GM18505 (cell line): ENCODE measurements around the gene SLC4A9.
"Not testable (repeated sequence)": the region's sequence is repeated elsewhere in the genome, so short reads cannot be mapped to it uniquely, and the experiment has no call there.

Experiments used
- ATAC-seq: cut with Tn5 transposase; IDR thresholded peaks from one replicate; pipeline ENCODE4 v1.9.1; 2021; ENCODE audit not compliant: unreplicated experiment
- POLR2A ChIP-seq: IDR thresholded peaks from 4 replicates; pipeline ENCODE4 v1.6.1; 2011; ENCODE audit warnings: borderline replicate concordance; ENCODE audit not compliant: insufficient read depth, insufficient read length; ENCODE audit errors: extremely low read depth

SLC4A9 gene

DNA sequence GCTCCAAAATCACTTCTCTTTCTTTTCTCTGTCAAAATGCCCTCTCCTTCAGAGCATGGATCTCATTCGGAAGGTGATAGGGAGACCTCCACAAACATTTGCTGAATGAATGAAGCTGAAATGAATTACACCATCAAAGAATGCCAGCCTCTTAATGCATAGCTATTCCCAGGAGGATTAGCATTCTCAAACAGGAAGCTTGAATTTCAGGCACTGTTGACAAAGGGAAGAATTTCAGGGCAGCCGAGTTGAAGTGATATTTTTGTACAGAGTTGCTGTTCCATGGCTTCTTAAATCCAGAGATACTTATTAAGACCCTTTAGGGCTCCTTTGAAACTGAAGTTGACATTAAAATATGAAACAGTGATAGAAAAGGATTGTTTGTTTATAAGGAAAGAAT is 32.4 kb upstream of the SLC4A9 start:
- ATAC-seq: no peak
- no peak for TF ChIP-seq POLR2A

DNA sequence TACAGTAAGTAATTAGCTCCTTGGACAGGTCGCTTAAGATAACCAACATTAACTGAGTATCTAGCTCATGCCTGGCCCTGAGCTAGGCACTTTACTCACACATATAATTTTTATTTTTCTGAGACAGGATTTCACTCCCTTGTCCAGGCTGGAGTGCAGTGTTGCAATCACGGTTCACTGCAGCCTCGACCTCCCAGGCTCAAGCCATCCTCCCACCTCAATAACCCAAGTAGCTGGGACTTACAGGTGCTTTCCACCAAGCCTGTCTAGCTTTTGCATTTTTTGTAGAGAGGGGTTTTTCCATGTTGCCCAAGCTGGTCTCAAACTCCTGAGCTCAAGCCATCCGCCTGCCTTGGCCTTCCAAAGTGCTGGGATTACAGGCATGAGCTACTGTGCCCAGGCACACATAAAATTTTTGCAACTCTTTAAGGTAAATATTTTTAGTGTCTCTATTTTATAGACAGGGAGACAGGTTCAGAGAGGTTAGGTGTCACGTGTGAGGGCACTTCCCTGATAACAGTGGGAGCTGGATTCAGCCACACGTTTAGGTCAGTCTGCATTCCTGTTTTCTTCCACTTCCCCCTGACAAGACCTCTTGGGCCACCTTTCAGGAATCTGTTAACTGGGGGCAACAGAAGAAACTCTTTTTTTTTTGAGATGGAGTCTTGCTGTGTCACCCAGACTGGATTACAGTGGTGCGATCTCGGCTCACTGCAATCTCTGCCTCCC is 31.8 kb upstream of the SLC4A9 start:
- ATAC-seq: no peak
- no peak for TF ChIP-seq POLR2A

DNA sequence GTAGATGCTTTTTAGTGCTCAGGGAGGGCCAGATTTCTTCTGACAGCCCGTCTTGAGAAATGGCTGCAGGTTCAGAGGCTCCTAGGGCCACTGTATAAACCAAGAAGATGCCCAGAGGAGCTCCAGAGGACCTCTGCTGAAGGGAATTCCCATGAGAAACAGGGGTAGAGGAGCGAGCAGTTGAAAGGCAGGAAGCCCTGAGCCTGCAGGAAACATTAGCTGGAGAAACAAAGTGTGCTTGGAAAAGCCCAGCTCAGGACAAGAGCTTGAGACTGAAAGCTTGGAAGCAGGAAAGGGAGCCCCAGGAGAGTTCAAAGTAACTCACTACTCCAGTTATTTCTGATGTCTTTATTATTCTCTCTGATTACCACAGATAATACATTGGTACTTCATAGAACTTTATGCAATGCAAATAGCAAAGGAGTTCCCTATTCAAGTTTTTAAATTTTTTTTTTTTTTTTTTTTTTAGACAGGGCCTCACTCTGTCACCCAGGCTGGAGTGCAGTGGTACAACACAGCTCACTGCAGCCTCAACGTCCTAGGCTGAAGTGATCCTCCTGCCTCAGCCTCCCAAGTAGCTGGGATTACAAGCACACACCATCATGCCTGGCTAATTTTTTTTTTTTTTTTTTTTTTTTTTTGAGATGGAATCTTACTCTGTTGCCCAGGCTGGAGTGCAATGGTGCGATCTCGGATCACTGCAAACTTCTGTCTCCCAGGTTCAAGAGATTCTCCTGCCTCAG is 30.1 kb upstream of the SLC4A9 start:
- ATAC-seq: no peak
- TF ChIP-seq POLR2A: no peak

DNA sequence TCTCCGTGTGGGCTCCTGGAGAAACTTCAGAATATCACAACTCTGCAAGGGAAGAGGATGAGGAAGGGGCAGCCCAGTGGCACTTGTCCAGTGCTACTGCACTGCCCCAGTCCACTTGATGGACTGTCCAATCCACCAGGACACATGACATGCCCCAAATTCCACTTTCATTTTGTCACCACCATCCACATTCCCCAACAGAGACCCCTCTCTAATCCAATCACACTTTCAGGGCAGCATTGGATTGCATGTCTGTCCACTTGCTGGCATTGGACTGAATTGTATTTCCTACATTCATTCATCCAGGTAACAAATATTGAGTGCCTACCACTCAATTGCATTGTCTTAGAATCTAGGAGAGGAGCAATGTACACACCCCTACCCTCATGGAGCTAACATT is 28.4 kb upstream of the SLC4A9 start:
- no peak for TF ChIP-seq POLR2A
- no peak for ATAC-seq

DNA sequence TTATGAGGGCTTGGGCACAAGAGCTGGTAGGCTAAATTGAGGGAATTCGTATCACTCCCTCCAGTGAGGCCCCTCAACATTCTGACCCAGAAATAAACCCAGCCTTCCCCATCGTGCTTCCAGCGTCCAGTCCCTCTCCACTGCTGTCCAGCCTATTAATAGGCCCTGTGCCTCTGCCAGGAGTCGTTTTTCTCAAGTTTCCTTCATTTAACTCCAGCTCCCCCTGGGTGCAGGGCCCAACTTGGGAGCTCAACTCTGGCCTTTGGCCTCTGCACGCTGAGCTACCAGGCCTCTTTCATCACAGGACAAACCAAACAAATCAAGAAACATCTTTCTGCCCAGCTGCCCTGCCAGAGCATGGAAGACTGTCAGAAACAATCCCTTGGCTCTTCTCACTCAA is 23.6 kb upstream of the SLC4A9 start:
- ATAC-seq: no peak
- TF ChIP-seq POLR2A: no peak

DNA sequence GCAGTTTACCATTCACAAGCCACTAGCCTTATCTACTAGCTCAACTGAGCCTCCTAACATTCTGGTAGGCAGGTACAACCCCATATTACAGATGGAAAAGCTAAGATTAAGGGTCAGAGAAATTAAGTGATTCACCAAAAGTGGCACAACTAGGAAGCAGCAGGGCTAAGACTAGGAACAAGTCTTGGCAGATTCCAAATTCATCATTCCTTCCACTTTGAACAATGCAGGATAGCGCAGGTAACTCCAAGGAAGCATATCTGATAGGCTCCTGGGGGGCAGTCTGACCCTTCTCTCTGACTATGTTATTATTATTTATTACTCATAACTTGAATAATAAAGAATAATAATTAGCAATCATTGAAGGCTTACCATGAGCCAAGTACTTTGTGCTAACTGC is 22.1 kb upstream of the SLC4A9 start:
- TF ChIP-seq POLR2A: no peak
- ATAC-seq: no peak

DNA sequence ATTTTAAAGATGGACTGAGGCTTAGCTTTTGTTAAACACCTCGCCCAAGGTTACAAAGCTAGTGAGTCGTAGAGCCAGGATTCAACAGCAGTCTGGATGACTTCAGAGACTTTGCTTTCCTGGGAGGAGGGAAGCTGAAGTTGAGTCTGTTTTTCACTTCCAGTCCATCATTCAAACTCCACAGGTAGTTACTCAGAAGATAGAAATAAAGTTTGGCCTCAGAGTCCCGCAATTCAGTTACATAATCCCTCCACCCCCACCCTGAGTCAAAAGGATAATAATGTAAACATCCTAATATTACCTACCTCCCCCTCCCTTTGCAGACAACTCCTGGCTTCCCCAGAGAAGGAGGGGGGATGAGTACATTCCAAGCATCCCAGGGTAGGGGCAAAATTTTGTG is 21.7 kb upstream of the SLC4A9 start:
- ATAC-seq: no peak
- TF ChIP-seq POLR2A: no peak

DNA sequence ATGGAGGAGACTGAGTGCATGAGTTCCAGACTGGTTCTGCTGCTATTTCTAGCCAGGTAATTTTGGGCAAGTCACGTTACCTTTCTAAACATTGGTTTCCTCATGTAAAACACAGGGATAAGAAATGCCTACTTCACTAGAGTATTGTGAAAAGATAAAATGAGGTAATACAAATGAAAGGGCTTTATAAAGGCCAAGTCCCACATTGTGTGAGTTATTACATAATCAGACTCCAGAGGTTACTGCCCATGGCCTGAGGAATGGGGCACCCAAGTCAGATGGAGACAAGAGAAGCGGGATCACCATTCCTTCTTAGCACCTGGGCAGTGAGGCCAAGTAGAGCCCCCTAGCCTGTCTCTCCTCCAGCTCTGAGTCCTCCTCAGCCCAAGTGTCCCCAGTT is 21.1 kb upstream of the SLC4A9 start:
- no peak for TF ChIP-seq POLR2A
- ATAC-seq: no peak

DNA sequence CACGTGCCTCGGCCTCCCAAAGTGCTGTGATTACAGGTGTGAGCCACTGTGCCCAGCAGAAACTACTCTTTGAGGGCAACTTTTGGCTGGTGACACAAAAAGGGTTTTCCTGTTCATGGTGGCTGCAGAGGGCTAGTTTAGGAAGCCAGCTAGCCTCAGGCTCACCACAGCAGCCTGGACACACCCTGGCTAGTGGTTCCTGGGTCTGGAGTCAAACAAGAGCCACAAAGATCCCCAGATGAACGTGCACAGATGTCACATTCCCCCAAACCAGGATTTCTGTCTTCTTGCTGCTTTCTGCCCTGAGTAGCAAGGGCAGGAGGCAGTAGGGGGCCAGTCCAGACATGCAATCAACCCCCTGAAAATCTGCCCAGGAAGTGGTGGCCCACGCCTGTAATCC is 20.4 kb upstream of the SLC4A9 start:
- TF ChIP-seq POLR2A: no peak
- no peak for ATAC-seq

DNA sequence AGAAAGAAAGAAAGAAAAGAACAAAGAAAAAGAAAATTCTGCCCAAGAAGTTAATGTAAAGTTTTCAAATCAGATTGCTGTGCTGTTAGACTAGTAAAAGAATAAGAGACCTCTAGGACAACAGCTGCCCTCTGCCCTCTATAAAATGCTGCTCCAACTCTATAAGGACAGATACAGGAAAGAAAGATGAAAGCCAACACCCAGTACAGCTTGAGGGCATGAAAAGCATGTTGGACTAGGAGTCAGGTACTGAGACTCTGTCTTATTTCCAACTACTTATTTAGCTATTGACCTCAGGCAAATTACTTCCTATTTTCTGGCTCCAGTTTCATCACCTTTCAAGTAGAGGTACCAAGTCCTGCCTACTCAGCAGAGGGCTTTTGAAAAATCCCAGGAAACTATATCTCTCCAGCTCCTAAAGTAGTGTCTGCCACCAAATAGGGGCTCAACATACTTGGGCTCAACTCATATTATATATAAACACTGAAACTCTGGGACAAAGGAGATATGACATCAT is 19.3 kb upstream of the SLC4A9 start:
- ATAC-seq: no peak

DNA sequence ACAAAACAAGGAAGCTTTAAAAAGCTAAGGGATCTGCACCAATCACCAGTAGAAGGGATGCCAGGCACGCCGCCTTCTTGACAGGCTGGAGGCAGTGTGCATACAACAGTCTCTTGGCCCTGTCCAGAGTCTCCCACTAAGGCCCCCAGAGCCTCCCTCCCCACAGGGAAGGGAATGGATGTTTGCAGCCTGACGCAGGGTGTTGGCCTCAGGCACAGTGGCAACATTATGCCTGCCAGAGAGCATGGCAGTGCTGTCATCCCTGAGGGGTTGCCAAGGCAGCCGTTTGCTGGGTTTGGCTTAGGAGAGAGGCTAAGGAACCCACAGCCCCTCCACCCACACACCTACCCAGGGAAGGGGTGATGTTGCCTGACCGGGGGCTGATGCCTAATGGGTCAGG is 18.4 kb upstream of the SLC4A9 start:
- TF ChIP-seq POLR2A: no peak
- ATAC-seq: no peak

More for the DNA sequence above, 19.3 kb upstream of the SLC4A9 start:
- TF ChIP-seq POLR2A: no peak

DNA sequence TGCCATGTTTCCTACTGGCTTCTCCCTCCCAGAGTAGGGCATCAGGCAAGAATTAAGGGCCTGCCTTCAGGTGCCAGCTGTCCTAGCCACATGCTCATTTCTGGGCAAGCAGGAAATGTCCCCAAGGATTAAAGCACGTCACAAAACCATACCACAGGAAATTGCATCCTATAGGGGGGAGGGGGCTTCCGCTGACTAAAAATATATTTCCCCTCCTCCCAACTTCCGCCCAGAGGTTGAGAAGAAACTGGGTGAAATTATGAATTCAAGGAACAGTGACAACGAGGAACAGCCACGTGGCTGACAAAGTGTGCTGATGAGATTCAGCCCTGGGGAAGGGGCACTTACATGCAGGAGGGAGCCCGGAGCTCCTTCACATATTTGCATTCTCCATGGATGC is 17.7 kb upstream of the SLC4A9 start:
- no peak for TF ChIP-seq POLR2A
- ATAC-seq: no peak

DNA sequence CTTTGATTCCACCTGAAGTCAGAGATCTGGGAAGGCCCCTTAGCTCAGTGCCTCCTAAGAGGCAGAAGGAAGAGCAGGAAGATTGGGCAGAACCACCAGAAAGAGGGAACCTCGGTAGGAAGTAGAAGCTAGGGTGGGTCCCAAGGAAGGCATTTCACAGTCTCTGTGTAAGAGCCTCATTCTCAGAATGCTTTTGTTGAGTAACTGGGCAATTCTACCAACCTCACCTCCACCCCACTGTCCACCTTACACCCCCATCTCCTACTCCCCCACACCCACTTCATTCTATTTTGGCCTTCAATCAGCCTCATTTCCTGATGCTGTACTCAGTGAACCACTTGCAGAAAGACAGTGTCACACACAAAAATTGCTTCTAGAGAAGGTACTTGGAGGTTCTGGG is 17.1 kb upstream of the SLC4A9 start:
- no peak for ATAC-seq
- no peak for TF ChIP-seq POLR2A

DNA sequence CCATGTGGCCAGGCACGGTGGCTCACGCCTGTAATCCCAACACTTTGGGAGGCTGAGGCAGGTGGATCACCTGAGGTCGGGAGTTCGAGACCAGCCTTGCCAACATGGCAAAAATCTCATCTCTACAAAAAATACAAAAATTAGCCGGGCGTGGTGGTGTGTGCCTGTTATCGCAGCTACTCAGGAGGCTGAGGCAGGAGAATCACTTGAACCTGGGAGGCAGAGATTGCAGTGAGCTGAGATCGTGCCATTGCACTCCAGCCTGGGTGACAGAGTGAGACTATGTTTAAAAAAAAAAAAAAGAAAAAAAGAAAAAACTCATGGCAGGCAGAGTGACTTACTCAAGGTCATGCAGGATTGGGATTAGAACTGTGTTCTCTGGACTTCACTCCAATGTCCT is 16.1 kb upstream of the SLC4A9 start:
- not testable (repeated sequence) for ATAC-seq
